ENCODE results near the gene CTXND1. TPM values are rescaled to one million over a fixed set of nuclear protein-coding genes. Genes with fewer than 3 reads are reported as not detected.
A peak's percentile ranks its signal among the peaks of the same experiment; 100 is the strongest.

Gene CTXND1
- total RNA-seq, 2 donors from 2014 or later = not detected

DNA sequence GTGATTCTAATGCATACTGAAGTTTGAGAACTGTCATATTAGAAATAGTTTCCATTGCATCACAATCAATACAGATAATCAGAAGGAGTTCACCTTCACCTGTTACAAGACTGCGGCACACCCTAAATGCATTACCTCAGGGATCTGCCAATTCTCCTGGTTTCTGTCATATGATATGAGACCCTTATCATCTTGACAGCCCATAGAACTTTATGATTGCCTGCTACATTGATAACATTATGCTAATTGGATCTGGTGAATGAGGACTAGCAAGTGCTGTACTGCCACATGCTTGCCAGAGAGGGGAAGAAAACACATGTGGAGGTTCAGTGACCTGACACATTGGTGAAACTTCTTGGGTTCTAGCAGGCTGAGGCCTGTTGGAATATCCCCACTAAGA, 57.8 kb downstream of the CTXND1 start:
- no peaks in the 10 kb centered on the region for H3K36me3 Mint-ChIP-seq
- ATAC-seq (no peak), DNase-seq (ENCODE audit: low spot score) (no peak)
- no peaks in the 10 kb centered on the region for H3K4me1 Mint-ChIP-seq (ENCODE audit: low read depth in 2 of 2)
- no peak overlapping the region for H3K4me3 Mint-ChIP-seq
- H3K27ac Mint-ChIP-seq = no peak overlapping the region
- peaks cover 3 to 9% of the 10 kb centered on the region in 2 donors for H3K27me3 Mint-ChIP-seq
- no peaks in the 10 kb centered on the region for H3K9me3 Mint-ChIP-seq

- no peaks in the 10 kb centered on the region for H3K4me1 Mint-ChIP-seq (ENCODE audit: low read depth in 2 of 2)
- no peaks in the 10 kb centered on the region for H3K9me3 Mint-ChIP-seq
- H3K27ac Mint-ChIP-seq = no peak overlapping the region
- DNase-seq (ENCODE audit: low spot score) (no peak), ATAC-seq (no peak)
- no peak overlapping the region for H3K4me3 Mint-ChIP-seq
- no peaks in the 10 kb centered on the region for H3K27me3 Mint-ChIP-seq
- H3K36me3 Mint-ChIP-seq = no peaks in the 10 kb centered on the region
Observed at GRCh38 chr15:80191897-80192595, 60.0 kb downstream of the CTXND1 start.

GRCh38 chr15:80191198-80191597, 60.8 kb downstream of the CTXND1 start:
- Mint-ChIP-seq H3K9me3 (no peaks in the 10 kb centered on the region), H3K4me3 (no peak overlapping the region), H3K27ac (no peak overlapping the region), H3K4me1 (ENCODE audit: low read depth in 2 of 2) (no peaks in the 10 kb centered on the region), H3K27me3 (no peaks in the 10 kb centered on the region), H3K36me3 (peaks cover 5% of the 10 kb centered on the region)
- DNase-seq (ENCODE audit: low spot score) = no peak
- ATAC-seq = no peak

DNA sequence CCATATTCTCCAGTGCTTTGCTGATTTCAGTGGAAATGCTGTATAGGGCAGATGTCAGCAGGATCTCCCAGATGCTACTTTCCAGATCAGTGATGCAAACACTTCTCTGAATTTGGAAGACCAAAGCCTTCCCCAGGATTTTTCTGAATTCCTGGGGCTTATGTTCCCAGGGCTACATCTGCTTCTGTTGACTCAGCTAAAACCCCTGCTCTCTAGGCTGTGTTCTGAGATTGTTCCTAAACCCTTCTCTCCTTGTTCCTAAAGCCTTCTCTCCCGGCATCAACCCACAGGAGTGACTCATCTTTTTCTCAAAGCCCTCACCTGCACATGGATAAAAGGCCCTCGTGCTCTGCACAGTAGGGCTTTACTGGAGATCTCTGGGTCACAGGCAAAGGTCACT, 63.8 kb downstream of the CTXND1 start:
- Mint-ChIP-seq H3K4me1 (ENCODE audit: low read depth in 2 of 2) (no peaks in the 10 kb centered on the region), H3K36me3 (peaks cover 12% of the 10 kb centered on the region), H3K27me3 (no peaks in the 10 kb centered on the region), H3K4me3 (no peak overlapping the region), H3K27ac (no peak overlapping the region), H3K9me3 (no peaks in the 10 kb centered on the region)
- DNase-seq (ENCODE audit: low spot score) (no peak), ATAC-seq (no peak)

GRCh38 chr15:80186597-80186996, 65.4 kb downstream of the CTXND1 start:
- DNase-seq (ENCODE audit: low spot score) (no peak), ATAC-seq (no peak)
- H3K27ac Mint-ChIP-seq = no peak overlapping the region
- H3K4me3 Mint-ChIP-seq = no peak overlapping the region
- no peaks in the 10 kb centered on the region for H3K27me3 Mint-ChIP-seq
- H3K9me3 Mint-ChIP-seq = no peaks in the 10 kb centered on the region
- peaks cover 23% of the 10 kb centered on the region for H3K36me3 Mint-ChIP-seq
- H3K4me1 Mint-ChIP-seq (ENCODE audit: low read depth in 2 of 2) = no peaks in the 10 kb centered on the region

GRCh38 chr15:80186066-80186465, 65.9 kb downstream of the CTXND1 start:
- no peak overlapping the region for H3K4me3 Mint-ChIP-seq

DNA sequence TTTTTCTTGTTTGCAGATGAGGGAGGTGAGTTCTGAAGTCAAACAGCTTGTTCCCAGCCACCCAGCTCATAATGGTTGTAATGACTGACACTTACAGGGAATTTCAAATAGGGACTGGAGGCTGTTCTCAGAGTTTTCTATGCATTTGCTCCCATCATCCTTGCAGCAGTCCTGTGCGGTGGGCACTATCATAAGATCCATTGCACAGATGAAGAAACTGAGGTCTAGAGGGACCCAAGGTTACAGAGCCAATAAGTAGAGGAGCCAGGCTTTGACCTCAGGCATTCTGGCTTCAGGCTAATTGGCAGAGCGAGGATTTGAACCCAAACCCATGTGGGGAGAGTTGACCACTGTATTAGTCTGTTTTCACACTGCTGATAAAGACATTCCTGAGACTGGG, 66.9 kb downstream of the CTXND1 start:
- Mint-ChIP-seq H3K9me3 (no peaks in the 10 kb centered on the region), H3K36me3 (peaks cover 23% of the 10 kb centered on the region), H3K4me3 (no peak overlapping the region), H3K27ac (no peak overlapping the region), H3K4me1 (ENCODE audit: low read depth in 2 of 2) (no peaks in the 10 kb centered on the region), H3K27me3 (no peaks in the 10 kb centered on the region)
- ATAC-seq = no peak
- no peak for DNase-seq (ENCODE audit: low spot score)

More at GRCh38 chr15:80186066-80186465, 65.9 kb downstream of the CTXND1 start:
- ATAC-seq (no peak), DNase-seq (ENCODE audit: low spot score) (no peak)
- Mint-ChIP-seq H3K36me3 (peaks cover 23% of the 10 kb centered on the region), H3K9me3 (no peaks in the 10 kb centered on the region), H3K4me1 (ENCODE audit: low read depth in 2 of 2) (no peaks in the 10 kb centered on the region), H3K27me3 (no peaks in the 10 kb centered on the region), H3K27ac (no peak overlapping the region)

- Mint-ChIP-seq H3K36me3 (peaks cover 23% of the 10 kb centered on the region), H3K4me1 (ENCODE audit: low read depth in 2 of 2) (no peaks in the 10 kb centered on the region), H3K27me3 (no peaks in the 10 kb centered on the region), H3K4me3 (no peak overlapping the region), H3K27ac (no peak overlapping the region), H3K9me3 (no peaks in the 10 kb centered on the region)
- ATAC-seq (no peak), DNase-seq (ENCODE audit: low spot score) (no peak)
Observed at GRCh38 chr15:80184554-80184953, 67.5 kb downstream of the CTXND1 start.

GRCh38 chr15:80183886-80184285, 68.1 kb downstream of the CTXND1 start:
- no peak for DNase-seq (ENCODE audit: low spot score)
- Mint-ChIP-seq H3K27me3 (no peaks in the 10 kb centered on the region), H3K4me1 (ENCODE audit: low read depth in 2 of 2) (no peaks in the 10 kb centered on the region), H3K36me3 (peaks cover 23% of the 10 kb centered on the region), H3K9me3 (no peaks in the 10 kb centered on the region), H3K27ac (no peak overlapping the region), H3K4me3 (no peak overlapping the region)
- ATAC-seq = no peak

GRCh38 chr15:80183306-80183705, 68.7 kb downstream of the CTXND1 start:
- Mint-ChIP-seq H3K27ac (no peak overlapping the region), H3K4me3 (no peak overlapping the region), H3K4me1 (ENCODE audit: low read depth in 2 of 2) (no peaks in the 10 kb centered on the region), H3K9me3 (no peaks in the 10 kb centered on the region), H3K27me3 (no peaks in the 10 kb centered on the region), H3K36me3 (peaks cover 23% of the 10 kb centered on the region)
- ATAC-seq (no peak), DNase-seq (ENCODE audit: low spot score) (no peak)

DNA sequence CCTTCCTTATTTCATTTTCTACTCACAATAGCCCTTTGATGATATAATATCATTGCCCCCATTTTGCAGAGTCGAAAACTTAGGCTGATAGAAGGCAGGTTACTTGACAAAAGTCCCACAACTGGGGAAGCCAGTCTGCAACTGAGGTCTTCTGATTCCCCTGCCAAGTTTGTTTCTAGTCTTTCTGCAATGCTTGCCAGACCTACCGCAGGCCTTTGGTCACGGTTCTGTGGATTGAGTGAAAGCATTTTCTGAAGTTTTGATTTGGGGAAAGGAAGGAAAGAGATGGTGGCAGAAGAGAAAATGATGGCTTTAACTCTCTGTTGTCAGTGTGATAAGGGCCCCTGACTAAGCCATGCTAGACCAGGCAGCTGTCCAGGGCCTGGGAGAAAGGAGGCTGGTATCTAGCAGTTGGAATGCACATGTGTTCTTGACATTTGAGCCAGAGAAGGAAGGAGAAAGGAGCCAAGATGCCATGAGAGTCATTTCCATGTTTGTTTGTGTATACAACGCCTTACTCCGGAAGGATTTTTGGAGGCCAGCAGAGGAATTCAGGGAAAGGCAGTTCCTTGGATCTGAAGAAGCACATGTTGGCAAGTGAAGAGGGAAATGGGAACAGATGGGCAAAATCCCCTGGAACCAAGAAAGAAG, 69.3 kb downstream of the CTXND1 start:
- H3K4me3 Mint-ChIP-seq = no peak overlapping the region
- no peak for ATAC-seq
- H3K27ac Mint-ChIP-seq = no peak overlapping the region
- DNase-seq (ENCODE audit: low spot score) = no peak
- peaks cover 23% of the 10 kb centered on the region for H3K36me3 Mint-ChIP-seq
- no peaks in the 10 kb centered on the region for H3K9me3 Mint-ChIP-seq
- H3K4me1 Mint-ChIP-seq (ENCODE audit: low read depth in 2 of 2) = no peaks in the 10 kb centered on the region
- no peaks in the 10 kb centered on the region for H3K27me3 Mint-ChIP-seq

DNA sequence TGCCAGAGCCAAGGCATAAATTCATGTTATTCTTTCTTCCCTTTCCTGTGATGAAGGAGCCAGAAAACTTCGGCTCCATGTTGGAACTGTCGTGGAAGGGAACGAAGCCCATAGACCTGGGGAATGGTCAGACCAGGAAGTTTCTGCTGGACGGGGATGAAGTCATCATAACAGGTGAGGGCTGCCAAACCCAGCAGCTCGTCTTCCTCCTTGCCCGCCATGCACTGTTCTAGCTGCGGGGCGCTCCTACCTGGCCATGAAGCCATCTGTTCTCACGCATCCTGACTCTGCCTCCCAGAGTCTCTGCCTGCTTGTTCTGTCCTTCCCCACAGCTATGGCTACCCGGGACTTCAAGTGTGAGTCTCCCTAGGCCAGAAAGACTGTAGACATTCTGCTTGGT, 71.0 kb downstream of the CTXND1 start:
- Mint-ChIP-seq H3K36me3 (peaks cover 18% of the 10 kb centered on the region), H3K27me3 (no peaks in the 10 kb centered on the region), H3K9me3 (no peaks in the 10 kb centered on the region), H3K27ac (no peak overlapping the region), H3K4me1 (ENCODE audit: low read depth in 2 of 2) (no peaks in the 10 kb centered on the region), H3K4me3 (no peak overlapping the region)
- no peak for DNase-seq (ENCODE audit: low spot score)
- no peak for ATAC-seq

- Mint-ChIP-seq H3K4me3 (no peak overlapping the region), H3K9me3 (no peaks in the 10 kb centered on the region), H3K27ac (no peak overlapping the region), H3K36me3 (peaks cover 18% of the 10 kb centered on the region), H3K4me1 (ENCODE audit: low read depth in 2 of 2) (no peaks in the 10 kb centered on the region), H3K27me3 (no peaks in the 10 kb centered on the region)
- DNase-seq (ENCODE audit: low spot score) (no peak), ATAC-seq (no peak)
Observed at GRCh38 chr15:80180468-80180867, 71.5 kb downstream of the CTXND1 start.

DNA sequence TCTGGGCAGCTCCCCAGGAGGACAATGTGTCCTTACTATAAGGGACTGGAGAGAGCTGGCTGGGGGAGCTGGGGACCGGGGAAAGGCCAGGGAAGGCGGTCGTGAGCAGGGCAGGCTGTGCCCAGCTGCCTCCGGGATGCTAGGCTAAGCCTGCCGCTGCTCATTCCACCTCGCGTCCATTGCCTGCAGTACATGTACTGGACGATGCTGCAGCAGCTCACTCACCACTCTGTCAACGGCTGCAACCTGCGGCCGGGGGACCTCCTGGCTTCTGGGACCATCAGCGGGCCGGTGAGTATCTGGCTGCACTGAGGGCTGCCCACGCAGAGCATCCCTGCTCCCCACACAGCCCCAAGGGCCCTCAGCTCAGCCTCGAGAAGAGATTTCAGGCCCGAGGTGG, 72.1 kb downstream of the CTXND1 start:
- H3K4me1 Mint-ChIP-seq (ENCODE audit: low read depth in 2 of 2) = no peaks in the 10 kb centered on the region
- ATAC-seq (peak in 1 of 2 donors; percentile 11), DNase-seq (ENCODE audit: low spot score) (no peak)
- H3K9me3 Mint-ChIP-seq = no peaks in the 10 kb centered on the region
- H3K27me3 Mint-ChIP-seq = no peaks in the 10 kb centered on the region
- H3K36me3 Mint-ChIP-seq = peaks cover 13% of the 10 kb centered on the region
- no peak overlapping the region for H3K4me3 Mint-ChIP-seq
- H3K27ac Mint-ChIP-seq = no peak overlapping the region
